Keratinocyte (primary cell): ENCODE measurements around the gene ERC1. TPM values are rescaled to one million over a fixed set of nuclear protein-coding genes. Genes with fewer than 3 reads are reported as not detected.

ENCODE experiments used
- DNase-seq: peaks from one replicate; pipeline ENCODE4 v3.0.0-alpha.2; 2011; ENCODE audit warnings: low read depth, missing footprints, low spot score
- FAIRE-seq: peaks from 2 replicates; lab custom pipeline; 2011; peaks lifted over from hg19 to GRCh38; lab: Jason Lieb, UNC
- H2AFZ ChIP-seq: 2 replicates; pipeline ENCODE4 v1.6.0; 2012; ENCODE audit warnings: low read length, control low read depth, inconsistent platforms; ENCODE audit not compliant: control insufficient read depth
- H3K27ac ChIP-seq: 2 replicates; pipeline ENCODE4 v1.5.1; 2011; ENCODE audit warnings: low read length; ENCODE audit not compliant: control insufficient read depth, insufficient read depth
- H3K27me3 ChIP-seq: 3 replicates; pipeline ENCODE4 v1.6.0; 2011; ENCODE audit warnings: low read length; ENCODE audit not compliant: control insufficient read depth, insufficient read depth; ENCODE audit errors: extremely low read depth
- H3K36me3 ChIP-seq, 2 experiments: 2 replicates in 1 of 2; 3 replicates in 1 of 2; pipeline ENCODE4 v1.5.1; 2011; ENCODE audit warnings: low read length in 2 of 2, mild to moderate bottlenecking in 1 of 2; ENCODE audit not compliant: control insufficient read depth in 2 of 2, insufficient read depth in 2 of 2; ENCODE audit errors: extremely low read depth in 1 of 2
- H3K4me1 ChIP-seq: 3 replicates; pipeline ENCODE4 v1.5.1; 2011; ENCODE audit warnings: low read length; ENCODE audit not compliant: control insufficient read depth, insufficient read depth; ENCODE audit errors: extremely low read depth
- H3K4me2 ChIP-seq: 3 replicates; pipeline ENCODE4 v1.6.0; 2011; ENCODE audit warnings: low read depth, low read length; ENCODE audit not compliant: control insufficient read depth, insufficient read depth; ENCODE audit errors: extremely low read depth
- H3K4me3 ChIP-seq, 3 experiments: fragments of 200-600 bp in 1 of 3; sonication (generic) in 1 of 3; 2 replicates in 2 of 3; 3 replicates in 1 of 3; pipeline ENCODE4 v1.5.1; 2011 to 2016; ENCODE audit warnings: low read length in 3 of 3, mild to moderate bottlenecking in 3 of 3, control low read depth in 2 of 3, inconsistent platforms in 1 of 3, low read depth in 1 of 3, mixed read lengths in 1 of 3, mixed run types in 1 of 3, moderate library complexity in 1 of 3; ENCODE audit not compliant: control insufficient read depth in 2 of 3, insufficient read depth in 2 of 3; ENCODE audit errors: extremely low read depth in 1 of 3
- H3K79me2 ChIP-seq: 2 replicates; pipeline ENCODE4 v1.6.0; 2012; ENCODE audit warnings: low read length; ENCODE audit not compliant: control insufficient read depth, insufficient read depth
- H3K9ac ChIP-seq: 3 replicates; pipeline ENCODE4 v1.6.0; 2011; ENCODE audit warnings: low read length; ENCODE audit not compliant: control insufficient read depth, insufficient read depth; ENCODE audit errors: extremely low read depth
- H3K9me1 ChIP-seq: 3 replicates; pipeline ENCODE4 v1.6.0; 2011; ENCODE audit warnings: low read length; ENCODE audit not compliant: control insufficient read depth, insufficient read depth; ENCODE audit errors: extremely low read depth
- H3K9me3 ChIP-seq: 2 replicates; pipeline ENCODE4 v1.5.1; 2012; ENCODE audit warnings: low read depth, low read length; ENCODE audit not compliant: control insufficient read depth
- H4K20me1 ChIP-seq: 3 replicates; pipeline ENCODE4 v1.6.0; 2011; ENCODE audit warnings: low read length; ENCODE audit not compliant: control insufficient read depth, insufficient read depth; ENCODE audit errors: extremely low read depth
- CTCF ChIP-seq, 3 experiments: IDR thresholded peaks in 1 of 3; conservative IDR thresholded peaks in 1 of 3; optimal IDR thresholded peaks in 1 of 3; 2 replicates in 2 of 3; 3 replicates in 1 of 3; pipeline versions ENCODE3 to v1.5.1; 2011; ENCODE audit warnings: low read length in 3 of 3, mild to moderate bottlenecking in 3 of 3, moderate library complexity in 2 of 3, control low read depth in 1 of 3, inconsistent platforms in 1 of 3; ENCODE audit not compliant: insufficient read depth in 2 of 3; ENCODE audit errors: extremely low read depth in 1 of 3
- EZH2 ChIP-seq: IDR thresholded peaks from one replicate; pipeline ENCODE4 v1.6.1; 2012; ENCODE audit warnings: inconsistent platforms, mild to moderate bottlenecking, low read length, moderate library complexity
- dilution Hi-C: fragments of 300-500 bp; cut with MboI; formaldehyde crosslinking; loops from one replicate; pipeline ENCODE4 v1.7.0; 2020; ENCODE audit warnings: low sequenced_read_pairs; ENCODE audit not compliant: extremely low pct_ligation_motif_present
- polyA plus RNA-seq, 5 experiments: library from polyadenylated mRNA; depleted of rRNA in 3 of 5; stranded (reverse) in 3 of 5; stranded (forward) in 1 of 5; unstranded in 1 of 5; fragments of >200 nt; gene quantifications; 1 replicate in 1 of 5; 2 replicates in 3 of 5; 3 replicates in 1 of 5; pipeline versions ENCODE4 v1.2.1 to v1.2.3, GENCODE V29; 2011 to 2012; ENCODE audit warnings: missing spikeins in 2 of 5, low read depth in 1 of 5, low replicate concordance in 1 of 5

Gene ERC1
- polyA plus RNA-seq, 1 donor (not counting 4 experiments of a cell fraction or from before 2014, with no cell fraction given), result 16.1 TPM

GRCh38 chr12:1102115-1102514 lies 111.1 kb downstream of the ERC1 start:
- dilution Hi-C loops, result no loop called here
- Histone ChIP-seq H2AFZ (no peak overlapping the region), H3K9me3 (no peaks in the 10 kb centered on the region), H3K27ac (no peak overlapping the region), H4K20me1 (peaks cover 3% of the 10 kb centered on the region), H3K4me3 (no peak overlapping the region), H3K9ac (no peak overlapping the region), H3K4me2 (no peak overlapping the region), H3K79me2 (peaks cover 54% of the 10 kb centered on the region), H3K4me1 (no peaks in the 10 kb centered on the region), H3K9me1 (peaks cover 2% of the 10 kb centered on the region), H3K27me3 (no peaks in the 10 kb centered on the region), H3K36me3 (peaks cover 0 to 4% of the 10 kb centered on the region in 2 experiments)
- DNase-seq (no peak), FAIRE-seq (no peak)
- TF ChIP-seq EZH2 (no peak), CTCF (optimal IDR thresholded peaks at IDR 0.05 in 1 of 3, IDR thresholded peaks at IDR 0.05 in 1 of 3, conservative IDR thresholded peaks at IDR 0.05 in 1 of 3; ENCODE audit: extremely low read depth in 1 of 3, insufficient read depth in 2 of 3, low read length in 3 of 3) (no peak)

GRCh38 chr12:1102791-1103450 lies 111.9 kb downstream of the ERC1 start:
- Histone ChIP-seq H2AFZ (no peak overlapping the region), H3K27ac (no peak overlapping the region), H3K4me3 (no peak overlapping the region), H3K4me2 (no peak overlapping the region), H4K20me1 (peaks cover 3% of the 10 kb centered on the region), H3K36me3 (peaks cover 0 to 4% of the 10 kb centered on the region in 2 experiments), H3K79me2 (peaks cover 48% of the 10 kb centered on the region), H3K9ac (no peak overlapping the region), H3K27me3 (no peaks in the 10 kb centered on the region), H3K9me1 (peaks cover 2% of the 10 kb centered on the region), H3K4me1 (no peaks in the 10 kb centered on the region), H3K9me3 (no peaks in the 10 kb centered on the region)
- dilution Hi-C loops, result no loop called here
- no peak for FAIRE-seq
- no peak for DNase-seq
- no peak for TF ChIP-seq EZH2
- no peak for TF ChIP-seq CTCF (optimal IDR thresholded peaks at IDR 0.05 in 1 of 3, IDR thresholded peaks at IDR 0.05 in 1 of 3, conservative IDR thresholded peaks at IDR 0.05 in 1 of 3; ENCODE audit: extremely low read depth in 1 of 3, insufficient read depth in 2 of 3, low read length in 3 of 3)
